GM23338 (cell line): ENCODE data around the gene DUSP10. TPM values are rescaled to one million over a fixed set of nuclear protein-coding genes. Genes with fewer than 3 reads are reported as not detected.
A peak's percentile ranks its signal among the peaks of the same experiment; 100 is the strongest.

Experiments
- ATAC-seq: fragments of 200-7000 bp; cut with Tn5 transposase; 3 replicates; pipeline ENCODE4 v1.9.1; 2020
- DNase-seq: peaks from one replicate; pipeline ENCODE4 v3.0.0-alpha.2; 2015; ENCODE audit warnings: low spot score
- H2AFZ ChIP-seq: fragments of 200-600 bp; sonication (generic); 2 replicates; pipeline ENCODE4 v1.8.0; 2016; ENCODE audit warnings: antibody characterized with exemption, mild to moderate bottlenecking, moderate library complexity
- H3F3A ChIP-seq: fragments of 200-600 bp; sonication (generic); replicated peaks from 2 replicates; pipeline ENCODE4 v1.8.0; 2017; ENCODE audit warnings: antibody characterized with exemption, mixed run types, low read depth
- H3K27ac ChIP-seq: fragments of 200-600 bp; sonication (generic); 2 replicates; pipeline ENCODE4 v1.6.1; 2016; ENCODE audit warnings: low read depth
- H3K27me3 ChIP-seq: fragments of 200-600 bp; sonication (generic); 2 replicates; pipeline ENCODE4 v1.8.0; 2016; ENCODE audit warnings: mild to moderate bottlenecking, mixed run types, moderate library complexity; ENCODE audit not compliant: insufficient read depth
- H3K36me3 ChIP-seq: fragments of 200-600 bp; sonication (generic); 2 replicates; pipeline ENCODE4 v1.8.0; 2016; ENCODE audit warnings: mild to moderate bottlenecking; ENCODE audit not compliant: insufficient read depth
- H3K4me1 ChIP-seq: fragments of 200-600 bp; sonication (generic); 2 replicates; pipeline ENCODE4 v1.8.0; 2016; ENCODE audit warnings: mild to moderate bottlenecking, moderate library complexity; ENCODE audit not compliant: insufficient read depth
- H3K4me2 ChIP-seq: fragments of 200-600 bp; sonication (generic); 2 replicates; pipeline ENCODE4 v1.7.1; 2017; ENCODE audit warnings: mixed run types
- H3K4me3 ChIP-seq: fragments of 200-600 bp; sonication (generic); 2 replicates; pipeline ENCODE4 v1.6.1; 2016; ENCODE audit warnings: mixed run types
- H3K79me2 ChIP-seq: fragments of 200-600 bp; sonication (generic); replicated peaks from 2 replicates; pipeline ENCODE4 v1.8.0; 2017; ENCODE audit warnings: mild to moderate bottlenecking; ENCODE audit not compliant: insufficient read depth
- H3K9me2 ChIP-seq: fragments of 200-600 bp; sonication (generic); 2 replicates; pipeline ENCODE4 v1.8.0; 2017; ENCODE audit not compliant: insufficient read depth
- H4K20me1 ChIP-seq: fragments of 200-600 bp; sonication (generic); replicated peaks from 2 replicates; pipeline ENCODE4 v1.8.0; 2017; ENCODE audit warnings: mild to moderate bottlenecking; ENCODE audit not compliant: insufficient read depth
- H3K27ac Mint-ChIP-seq: 2 replicates; pipeline ENCODE4 v1.8.0; 2020; ENCODE audit warnings: inconsistent platforms, mild to moderate bottlenecking, moderate library complexity, mixed read lengths
- H3K27me3 Mint-ChIP-seq: 3 replicates; pipeline ENCODE4 v1.8.0; 2022; ENCODE audit warnings: low read depth, mild to moderate bottlenecking, moderate library complexity, mixed read lengths, inconsistent platforms; ENCODE audit not compliant: insufficient read depth, poor library complexity
- H3K36me3 Mint-ChIP-seq: 3 replicates; pipeline ENCODE4 v1.8.0; 2021; ENCODE audit warnings: low read depth, mild to moderate bottlenecking, inconsistent platforms, moderate library complexity, mixed read lengths
- H3K4me1 Mint-ChIP-seq: 3 replicates; pipeline ENCODE4 v1.8.0; 2020; ENCODE audit warnings: mild to moderate bottlenecking, inconsistent platforms, mixed read lengths
- H3K4me3 Mint-ChIP-seq: 3 replicates; pipeline ENCODE4 v1.8.0; 2021; ENCODE audit warnings: moderate library complexity, mild to moderate bottlenecking, inconsistent platforms, mixed read lengths
- H3K9me3 Mint-ChIP-seq: 3 replicates; pipeline ENCODE4 v1.8.0; 2020; ENCODE audit warnings: moderate library complexity, mild to moderate bottlenecking, inconsistent platforms, mixed read lengths
- CREB1 ChIP-seq: fragments of 250-450 bp; sonication (Bioruptor Pico); IDR thresholded peaks from 2 replicates; pipeline ENCODE4 v1.5.0; 2020; ENCODE audit warnings: low read depth, mild to moderate bottlenecking, moderate library complexity
- EZH2 ChIP-seq: fragments of 200-600 bp; sonication (generic); IDR thresholded peaks from one replicate; pipeline ENCODE4 v1.8.0; 2017; ENCODE audit warnings: antibody characterized with exemption, mild to moderate bottlenecking, low read depth; ENCODE audit not compliant: unreplicated experiment
- EZH2phosphoT487 ChIP-seq: fragments of 200-600 bp; sonication (generic); IDR thresholded peaks from one replicate; pipeline ENCODE4 v1.8.1; 2018; ENCODE audit warnings: antibody characterized with exemption; ENCODE audit not compliant: unreplicated experiment
- JUNB ChIP-seq: IDR thresholded peaks from one replicate; pipeline ENCODE4 v1.6.1; 2016; ENCODE audit warnings: antibody characterized with exemption; ENCODE audit not compliant: unreplicated experiment
- NANOG ChIP-seq: IDR thresholded peaks from 2 replicates; pipeline ENCODE4 v1.6.1; 2016; ENCODE audit warnings: antibody characterized with exemption, borderline replicate concordance
- POLR2AphosphoS5 ChIP-seq: IDR thresholded peaks from 2 replicates; pipeline ENCODE4 v1.6.1; 2016; ENCODE audit warnings: antibody characterized with exemption, low read depth
- REST ChIP-seq: IDR thresholded peaks from one replicate; pipeline ENCODE4 v1.6.1; 2018; ENCODE audit warnings: antibody characterized with exemption; ENCODE audit not compliant: unreplicated experiment
- STAT1 ChIP-seq: IDR thresholded peaks from one replicate; pipeline ENCODE4 v1.6.1; 2016; ENCODE audit warnings: antibody characterized with exemption; ENCODE audit not compliant: unreplicated experiment
- ZNF114 ChIP-seq: fragments of 250-450 bp; sonication (Bioruptor Pico); IDR thresholded peaks from 2 replicates; pipeline ENCODE4 v1.5.0; 2020; ENCODE audit warnings: mild to moderate bottlenecking, moderate library complexity
- ZNF331 ChIP-seq: fragments of 250-450 bp; sonication (Bioruptor Pico); IDR thresholded peaks from 2 replicates; pipeline ENCODE4 v1.5.0; 2020; ENCODE audit warnings: low read depth, mild to moderate bottlenecking, moderate library complexity
- polyA plus RNA-seq: library from polyadenylated mRNA; unstranded; fragments of >200 nt; fragmentation: Nextera tagmentation; extraction: Ambion mirVana; gene quantifications from 2 replicates; pipeline ENCODE4 v1.2.1, GENCODE V29; 2016
- total RNA-seq: library from RNA; depleted of rRNA; stranded (reverse); fragments of >200 nt; shearing (Covaris generic); gene quantifications from 2 replicates; pipeline ENCODE4 v1.2.3, GENCODE V29; 2014
- TF ChIP-seq, protein P1 (sequence below): fragments of 250-450 bp; sonication (Bioruptor Pico); IDR thresholded peaks from 2 replicates; pipeline ENCODE4 v1.5.0; 2020; ENCODE audit warnings: mild to moderate bottlenecking, moderate library complexity
- TF ChIP-seq, protein P2 (sequence below): IDR thresholded peaks from 2 replicates; pipeline ENCODE4 v1.6.1; 2016; ENCODE audit warnings: antibody characterized with exemption
- TF ChIP-seq, protein P3 (sequence below), 2 experiments: fragments of 200-600 bp in 1 of 2; sonication (generic) in 1 of 2; conservative IDR thresholded peaks; 2 replicates each; pipeline versions ENCODE4 v1.5.1 to v1.6.1; 2016 to 2017; ENCODE audit warnings: antibody characterized with exemption in 2 of 2, low read depth in 2 of 2, mild to moderate bottlenecking in 2 of 2, moderate library complexity in 1 of 2

The DUSP10 gene
- total and polyA plus RNA-seq, 2 experiments from 2014 or later: 1.5 to 1.6 TPM

- H3K9me3 Mint-ChIP-seq: peaks cover 19% of the 10 kb centered on the region
- Histone ChIP-seq H2AFZ (no peak overlapping the region), H3K79me2 (no peaks in the 10 kb centered on the region), H3K9me2 (no peaks in the 10 kb centered on the region; the same call in 1 of the 2 replicates), H3F3A (no peaks in the 10 kb centered on the region), H3K4me3 (no peak overlapping the region), H3K4me2 (peak overlapping the region; percentile 42; the same call in 1 of the 2 replicates), H3K27me3 (peaks cover 36% of the 10 kb centered on the region), H4K20me1 (no peaks in the 10 kb centered on the region), H3K4me1 (peaks cover 26% of the 10 kb centered on the region), H3K27ac (no peak overlapping the region), H3K36me3 (no peaks in the 10 kb centered on the region; the same call in 1 of the 2 replicates)
- TF ChIP-seq STAT1: no peak
- no peak for TF ChIP-seq CREB1 (CRISPR knock-in tag)
- TF ChIP-seq NANOG: no peak
- TF ChIP-seq, protein P1, sequence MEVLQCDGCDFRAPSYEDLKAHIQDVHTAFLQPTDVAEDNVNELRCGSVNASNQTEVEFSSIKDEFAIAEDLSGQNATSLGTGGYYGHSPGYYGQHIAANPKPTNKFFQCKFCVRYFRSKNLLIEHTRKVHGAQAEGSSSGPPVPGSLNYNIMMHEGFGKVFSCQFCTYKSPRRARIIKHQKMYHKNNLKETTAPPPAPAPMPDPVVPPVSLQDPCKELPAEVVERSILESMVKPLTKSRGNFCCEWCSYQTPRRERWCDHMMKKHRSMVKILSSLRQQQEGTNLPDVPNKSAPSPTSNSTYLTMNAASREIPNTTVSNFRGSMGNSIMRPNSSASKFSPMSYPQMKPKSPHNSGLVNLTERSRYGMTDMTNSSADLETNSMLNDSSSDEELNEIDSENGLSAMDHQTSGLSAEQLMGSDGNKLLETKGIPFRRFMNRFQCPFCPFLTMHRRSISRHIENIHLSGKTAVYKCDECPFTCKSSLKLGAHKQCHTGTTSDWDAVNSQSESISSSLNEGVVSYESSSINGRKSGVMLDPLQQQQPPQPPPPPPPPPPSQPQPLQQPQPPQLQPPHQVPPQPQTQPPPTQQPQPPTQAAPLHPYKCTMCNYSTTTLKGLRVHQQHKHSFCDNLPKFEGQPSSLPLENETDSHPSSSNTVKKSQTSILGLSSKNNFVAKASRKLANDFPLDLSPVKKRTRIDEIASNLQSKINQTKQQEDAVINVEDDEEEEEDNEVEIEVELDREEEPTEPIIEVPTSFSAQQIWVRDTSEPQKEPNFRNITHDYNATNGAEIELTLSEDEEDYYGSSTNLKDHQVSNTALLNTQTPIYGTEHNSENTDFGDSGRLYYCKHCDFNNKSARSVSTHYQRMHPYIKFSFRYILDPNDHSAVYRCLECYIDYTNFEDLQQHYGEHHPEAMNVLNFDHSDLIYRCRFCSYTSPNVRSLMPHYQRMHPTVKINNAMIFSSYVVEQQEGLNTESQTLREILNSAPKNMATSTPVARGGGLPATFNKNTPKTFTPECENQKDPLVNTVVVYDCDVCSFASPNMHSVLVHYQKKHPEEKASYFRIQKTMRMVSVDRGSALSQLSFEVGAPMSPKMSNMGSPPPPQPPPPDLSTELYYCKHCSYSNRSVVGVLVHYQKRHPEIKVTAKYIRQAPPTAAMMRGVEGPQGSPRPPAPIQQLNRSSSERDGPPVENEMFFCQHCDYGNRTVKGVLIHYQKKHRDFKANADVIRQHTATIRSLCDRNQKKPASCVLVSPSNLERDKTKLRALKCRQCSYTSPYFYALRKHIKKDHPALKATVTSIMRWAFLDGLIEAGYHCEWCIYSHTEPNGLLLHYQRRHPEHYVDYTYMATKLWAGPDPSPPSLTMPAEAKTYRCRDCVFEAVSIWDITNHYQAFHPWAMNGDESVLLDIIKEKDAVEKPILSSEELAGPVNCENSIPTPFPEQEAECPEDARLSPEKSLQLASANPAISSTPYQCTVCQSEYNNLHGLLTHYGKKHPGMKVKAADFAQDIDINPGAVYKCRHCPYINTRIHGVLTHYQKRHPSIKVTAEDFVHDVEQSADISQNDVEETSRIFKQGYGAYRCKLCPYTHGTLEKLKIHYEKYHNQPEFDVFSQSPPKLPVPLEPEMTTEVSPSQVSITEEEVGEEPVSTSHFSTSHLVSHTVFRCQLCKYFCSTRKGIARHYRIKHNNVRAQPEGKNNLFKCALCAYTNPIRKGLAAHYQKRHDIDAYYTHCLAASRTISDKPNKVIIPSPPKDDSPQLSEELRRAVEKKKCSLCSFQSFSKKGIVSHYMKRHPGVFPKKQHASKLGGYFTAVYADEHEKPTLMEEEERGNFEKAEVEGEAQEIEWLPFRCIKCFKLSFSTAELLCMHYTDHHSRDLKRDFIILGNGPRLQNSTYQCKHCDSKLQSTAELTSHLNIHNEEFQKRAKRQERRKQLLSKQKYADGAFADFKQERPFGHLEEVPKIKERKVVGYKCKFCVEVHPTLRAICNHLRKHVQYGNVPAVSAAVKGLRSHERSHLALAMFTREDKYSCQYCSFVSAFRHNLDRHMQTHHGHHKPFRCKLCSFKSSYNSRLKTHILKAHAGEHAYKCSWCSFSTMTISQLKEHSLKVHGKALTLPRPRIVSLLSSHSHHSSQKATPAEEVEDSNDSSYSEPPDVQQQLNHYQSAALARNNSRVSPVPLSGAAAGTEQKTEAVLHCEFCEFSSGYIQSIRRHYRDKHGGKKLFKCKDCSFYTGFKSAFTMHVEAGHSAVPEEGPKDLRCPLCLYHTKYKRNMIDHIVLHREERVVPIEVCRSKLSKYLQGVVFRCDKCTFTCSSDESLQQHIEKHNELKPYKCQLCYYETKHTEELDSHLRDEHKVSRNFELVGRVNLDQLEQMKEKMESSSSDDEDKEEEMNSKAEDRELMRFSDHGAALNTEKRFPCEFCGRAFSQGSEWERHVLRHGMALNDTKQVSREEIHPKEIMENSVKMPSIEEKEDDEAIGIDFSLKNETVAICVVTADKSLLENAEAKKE (CRISPR knock-in tag): no peak
- TF ChIP-seq, protein P2, sequence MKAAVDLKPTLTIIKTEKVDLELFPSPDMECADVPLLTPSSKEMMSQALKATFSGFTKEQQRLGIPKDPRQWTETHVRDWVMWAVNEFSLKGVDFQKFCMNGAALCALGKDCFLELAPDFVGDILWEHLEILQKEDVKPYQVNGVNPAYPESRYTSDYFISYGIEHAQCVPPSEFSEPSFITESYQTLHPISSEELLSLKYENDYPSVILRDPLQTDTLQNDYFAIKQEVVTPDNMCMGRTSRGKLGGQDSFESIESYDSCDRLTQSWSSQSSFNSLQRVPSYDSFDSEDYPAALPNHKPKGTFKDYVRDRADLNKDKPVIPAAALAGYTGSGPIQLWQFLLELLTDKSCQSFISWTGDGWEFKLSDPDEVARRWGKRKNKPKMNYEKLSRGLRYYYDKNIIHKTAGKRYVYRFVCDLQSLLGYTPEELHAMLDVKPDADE: no peak
- TF ChIP-seq REST: no peak
- no peak for TF ChIP-seq POLR2AphosphoS5
- TF ChIP-seq EZH2phosphoT487: no peak
- TF ChIP-seq ZNF114 (CRISPR knock-in tag): no peak
- no peak for TF ChIP-seq EZH2
- TF ChIP-seq, protein P3, sequence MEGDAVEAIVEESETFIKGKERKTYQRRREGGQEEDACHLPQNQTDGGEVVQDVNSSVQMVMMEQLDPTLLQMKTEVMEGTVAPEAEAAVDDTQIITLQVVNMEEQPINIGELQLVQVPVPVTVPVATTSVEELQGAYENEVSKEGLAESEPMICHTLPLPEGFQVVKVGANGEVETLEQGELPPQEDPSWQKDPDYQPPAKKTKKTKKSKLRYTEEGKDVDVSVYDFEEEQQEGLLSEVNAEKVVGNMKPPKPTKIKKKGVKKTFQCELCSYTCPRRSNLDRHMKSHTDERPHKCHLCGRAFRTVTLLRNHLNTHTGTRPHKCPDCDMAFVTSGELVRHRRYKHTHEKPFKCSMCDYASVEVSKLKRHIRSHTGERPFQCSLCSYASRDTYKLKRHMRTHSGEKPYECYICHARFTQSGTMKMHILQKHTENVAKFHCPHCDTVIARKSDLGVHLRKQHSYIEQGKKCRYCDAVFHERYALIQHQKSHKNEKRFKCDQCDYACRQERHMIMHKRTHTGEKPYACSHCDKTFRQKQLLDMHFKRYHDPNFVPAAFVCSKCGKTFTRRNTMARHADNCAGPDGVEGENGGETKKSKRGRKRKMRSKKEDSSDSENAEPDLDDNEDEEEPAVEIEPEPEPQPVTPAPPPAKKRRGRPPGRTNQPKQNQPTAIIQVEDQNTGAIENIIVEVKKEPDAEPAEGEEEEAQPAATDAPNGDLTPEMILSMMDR (conservative IDR thresholded peaks at IDR 0.05; ENCODE audit: low read depth in 2 of 2): no peak
- TF ChIP-seq ZNF331 (CRISPR knock-in tag): no peak
- no peak for TF ChIP-seq JUNB
- H3K4me3 Mint-ChIP-seq: no peak overlapping the region
- H3K4me1 Mint-ChIP-seq: peaks cover 46% of the 10 kb centered on the region
- H3K27me3 Mint-ChIP-seq: peaks cover 42% of the 10 kb centered on the region
- no peak for DNase-seq
- H3K36me3 Mint-ChIP-seq: peaks cover 15% of the 10 kb centered on the region; the same call in 2 of the 3 replicates
- no peak for ATAC-seq
- no peak overlapping the region for H3K27ac Mint-ChIP-seq
Observed at GRCh38 chr1:221712776-221713431, 29.0 kb downstream of the DUSP10 start.
